Measurements from ENCODE around the gene ZNF221.
A peak's percentile ranks its signal among the peaks of the same experiment; 100 is the strongest.

Gene ZNF221

DNA sequence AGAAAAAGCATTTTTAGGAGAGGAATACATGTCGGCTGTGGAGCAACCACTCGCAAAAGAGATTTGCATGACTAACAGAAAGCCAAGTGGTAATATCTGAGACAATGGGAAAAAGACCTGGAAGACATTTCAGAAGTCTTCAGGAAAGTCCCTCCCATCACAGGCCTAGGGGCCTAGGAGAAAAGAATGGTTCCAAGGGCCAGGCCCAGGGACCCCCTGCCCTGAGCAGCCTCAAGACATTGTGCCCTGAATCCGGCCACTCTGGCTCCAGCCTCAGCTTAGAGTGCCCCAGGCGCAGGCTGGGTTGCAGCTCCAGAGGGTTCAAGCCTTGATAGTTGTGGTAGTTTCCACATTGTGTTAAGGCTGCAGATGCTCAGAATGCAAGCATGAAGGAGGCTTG is 9.4 kb downstream of the ZNF221 start:
- no peak for DNase-seq

DNA sequence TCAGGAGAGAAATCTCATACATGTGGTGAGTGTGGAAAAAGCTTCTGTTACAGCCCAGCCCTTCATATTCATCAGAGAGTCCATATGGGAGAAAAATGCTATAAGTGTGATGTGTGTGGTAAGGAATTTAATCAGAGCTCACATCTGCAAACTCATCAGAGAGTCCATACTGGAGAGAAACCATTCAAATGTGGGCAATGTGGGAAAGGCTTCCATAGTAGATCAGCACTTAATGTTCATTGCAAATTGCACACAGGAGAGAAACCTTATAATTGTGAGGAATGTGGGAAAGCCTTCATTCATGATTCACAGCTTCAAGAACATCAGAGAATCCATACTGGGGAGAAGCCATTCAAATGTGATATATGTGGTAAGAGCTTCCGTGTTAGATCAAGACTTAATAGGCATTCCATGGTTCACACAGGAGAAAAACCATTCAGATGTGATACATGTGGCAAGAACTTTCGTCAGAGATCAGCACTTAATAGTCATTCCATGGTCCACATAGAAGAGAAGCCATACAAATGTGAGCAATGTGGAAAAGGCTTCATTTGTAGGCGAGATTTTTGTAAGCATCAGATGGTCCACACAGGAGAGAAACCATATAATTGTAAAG is 15.2 kb downstream of the ZNF221 start:
- DNase-seq: no peak

GRCh38 chr19:43976732-43977131 is 25.7 kb downstream of the ZNF221 start:
- no peak for DNase-seq

DNA sequence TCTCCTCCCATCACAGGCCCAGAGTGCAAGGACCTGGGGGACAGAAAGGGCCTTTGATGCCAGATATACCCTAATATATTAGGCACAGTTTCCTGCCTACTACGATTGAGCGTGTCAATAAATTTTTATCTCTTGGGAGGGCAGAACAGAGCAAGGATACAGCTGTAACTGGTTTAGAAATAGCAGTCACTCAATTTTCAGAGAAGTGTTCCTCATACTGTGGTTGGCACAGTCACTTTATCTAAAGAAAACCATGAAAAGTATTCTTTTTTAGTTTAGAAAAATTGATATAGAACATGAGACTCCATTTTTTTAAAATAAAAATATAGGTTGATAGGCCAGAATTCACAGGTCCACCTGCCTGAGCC is 32.5 kb downstream of the ZNF221 start:
- DNase-seq: no peak

DNA sequence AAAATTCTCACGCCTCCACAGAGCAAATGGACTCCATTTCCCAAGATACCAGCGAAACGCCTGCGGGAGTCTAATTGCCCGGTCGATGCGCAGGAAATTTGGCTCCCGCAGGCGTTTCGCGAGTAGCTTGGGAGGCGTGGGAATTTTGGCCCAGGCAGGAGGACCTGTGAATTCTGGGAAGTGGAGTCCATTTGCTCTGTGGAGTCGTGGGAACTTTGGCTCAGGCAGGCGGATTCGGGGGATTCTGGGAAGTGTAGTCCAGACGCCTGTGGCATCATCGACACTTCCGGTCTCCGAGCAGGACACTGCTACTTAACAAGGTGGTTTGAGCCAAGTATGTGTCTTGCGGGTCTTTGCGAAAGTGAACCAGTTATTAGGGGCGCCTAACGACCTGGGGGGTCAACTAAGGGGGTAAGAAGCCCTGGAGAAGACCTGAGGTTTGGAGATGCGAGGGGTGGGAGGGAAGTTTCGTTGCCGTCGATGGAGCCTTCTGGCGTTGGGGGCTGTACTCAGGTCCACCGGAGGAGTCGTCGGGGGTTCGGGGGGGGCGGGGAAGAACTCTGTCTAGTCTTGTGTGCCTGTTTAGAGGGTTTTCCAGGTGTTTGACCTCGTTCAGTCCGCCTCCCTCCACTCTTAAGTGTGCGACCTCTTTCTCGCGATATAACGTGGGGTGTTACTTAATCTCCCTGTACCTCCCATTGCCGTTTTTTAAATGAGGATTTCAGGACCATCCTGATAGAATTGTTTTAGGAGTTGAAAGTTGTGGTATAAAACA is 33.1 kb downstream of the ZNF221 start, which contains the start of gene ZNF155:
Gene ZNF155 (plus strand): TSS at position 277 of the 775 bp plus-strand sequence. CDS start 4,356 bp downstream, outside the sequence.
- DNase-seq: peak; percentile 97

- DNase-seq: no peak
Measured at GRCh38 chr19:43984687-43985000, 33.6 kb downstream of the ZNF221 start.

DNA sequence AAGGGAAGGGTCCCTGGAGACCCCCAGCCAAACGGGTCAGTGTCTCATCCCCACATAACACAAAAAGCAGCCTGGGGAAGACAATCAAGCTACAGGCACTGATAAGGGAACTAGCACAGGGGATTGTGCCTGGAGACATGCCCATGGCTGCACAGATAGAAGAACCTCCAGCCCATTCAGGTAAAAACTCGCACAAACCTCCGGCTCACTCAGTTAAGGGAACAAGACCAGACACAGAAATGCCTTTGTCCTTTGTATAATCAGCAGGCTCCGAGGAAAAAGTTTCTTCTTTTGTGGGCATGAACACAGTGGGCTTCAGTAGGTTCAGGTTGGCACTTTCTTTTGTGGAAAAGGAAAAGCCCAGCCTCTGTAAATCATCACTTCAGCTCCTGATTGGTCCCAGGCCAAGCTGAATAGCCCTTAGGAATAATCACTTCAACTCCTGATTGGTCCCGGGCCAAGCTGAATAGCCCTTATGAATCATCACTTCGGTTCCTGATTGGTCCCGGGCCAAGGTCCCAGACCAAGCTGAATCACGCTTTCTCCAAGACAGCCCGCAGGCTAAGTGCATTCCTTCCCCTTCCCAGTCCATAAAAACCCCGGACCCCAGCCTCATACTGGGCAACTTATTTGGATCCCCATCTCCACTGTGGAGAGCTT is 46.7 kb downstream of the ZNF221 start:
- peak; percentile 35 for DNase-seq

GRCh38 chr19:44002212-44002565 is 51.2 kb downstream of the ZNF221 start:
- DNase-seq: no peak

DNA sequence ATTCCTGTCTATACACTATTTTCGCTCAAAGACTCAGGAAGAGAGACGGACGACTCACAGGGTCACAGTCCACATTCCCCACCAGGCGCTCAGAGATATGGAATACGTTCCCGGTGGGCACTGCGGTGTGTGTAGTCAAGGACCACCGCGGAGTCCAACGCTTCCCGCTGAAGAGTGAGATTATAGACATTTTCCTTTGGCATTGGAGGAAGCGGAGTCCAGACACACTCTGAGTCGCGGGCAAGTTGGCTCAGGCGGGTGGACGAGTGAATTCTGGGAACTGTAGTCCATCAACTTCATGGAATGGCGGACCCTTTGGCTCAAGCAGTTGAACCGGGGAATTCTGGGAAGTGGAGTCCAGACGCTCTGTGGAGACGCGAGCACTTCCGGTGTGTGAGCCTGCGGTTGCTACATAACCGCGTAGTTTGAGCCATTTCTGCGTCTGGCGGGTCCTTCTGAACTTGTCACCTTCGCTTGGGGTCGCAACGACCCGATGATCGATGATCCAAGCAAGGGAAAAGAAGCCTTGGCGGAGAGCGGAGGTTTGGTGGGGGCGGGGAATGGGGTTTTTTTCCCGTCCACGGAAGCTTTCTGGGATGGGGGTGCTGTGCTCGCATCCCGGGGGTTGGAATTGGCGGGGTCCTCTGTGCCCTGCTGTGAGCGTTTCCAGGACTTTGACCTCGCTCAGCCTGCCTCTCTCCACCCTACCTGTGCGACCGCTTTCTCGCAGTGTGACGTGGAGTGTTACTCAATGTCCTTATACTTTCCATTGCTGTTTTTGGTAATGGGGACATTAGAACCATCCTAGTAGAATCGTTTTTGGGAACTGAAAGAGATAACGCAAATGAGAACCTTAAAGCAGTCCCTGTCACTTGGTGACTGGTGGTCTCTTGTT is 51.8 kb downstream of the ZNF221 start, which contains the start of gene ZNF230:
Gene ZNF230 (plus strand): TSS at position 392 of the 895 bp plus-strand sequence. CDS start 4,122 bp downstream, outside the sequence.
- peak; percentile 96 for DNase-seq

DNA sequence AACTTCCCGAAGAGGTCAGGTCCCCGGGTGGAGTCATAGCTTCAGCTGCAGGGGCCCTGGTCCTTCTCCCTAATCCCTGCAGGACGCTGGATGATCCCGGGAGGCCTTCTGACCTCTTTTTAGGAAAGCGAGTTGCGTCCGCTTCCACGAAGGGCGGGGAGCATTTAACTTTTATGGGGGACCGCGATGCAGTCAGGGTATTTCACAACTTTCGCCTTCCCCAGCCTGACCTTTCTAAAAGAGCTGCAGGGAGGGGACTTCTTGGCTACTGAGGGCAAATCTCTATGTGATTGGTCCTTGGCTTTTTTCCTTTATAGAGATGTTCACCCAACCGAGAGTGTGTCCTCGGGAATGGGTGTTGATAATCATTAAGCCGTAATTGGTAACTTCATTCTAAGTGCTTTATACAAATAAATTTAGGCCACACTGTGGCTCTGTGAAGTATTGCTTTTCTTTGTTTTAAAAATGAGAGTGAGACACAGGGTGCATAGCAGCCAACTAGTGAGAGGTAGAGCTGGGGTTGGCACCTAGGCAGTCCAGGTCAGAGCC is 52.5 kb downstream of the ZNF221 start:
- DNase-seq: peak; percentile 32

DNA sequence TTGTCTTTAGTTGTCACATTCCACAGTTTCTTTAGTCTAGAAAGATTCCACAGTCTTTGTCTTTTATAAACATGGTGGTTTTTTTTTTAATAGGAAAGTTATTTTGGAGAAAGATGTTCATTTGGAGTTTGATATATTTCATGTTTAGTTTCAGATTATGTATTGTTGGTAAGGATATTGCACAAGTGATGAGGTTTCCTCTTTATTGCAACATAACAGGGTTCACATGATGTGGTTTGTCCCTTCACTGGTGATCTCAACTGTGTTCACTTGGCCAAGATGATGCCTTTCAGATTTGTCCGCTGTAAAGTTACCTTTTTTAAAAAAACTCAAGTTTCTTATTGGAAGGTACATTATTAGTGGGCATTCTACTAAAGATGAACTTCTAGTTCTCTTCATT is 54.9 kb downstream of the ZNF221 start:
- no peak for DNase-seq

- no peak for DNase-seq
Measured at GRCh38 chr19:44007473-44007872, 56.4 kb downstream of the ZNF221 start.

DNA sequence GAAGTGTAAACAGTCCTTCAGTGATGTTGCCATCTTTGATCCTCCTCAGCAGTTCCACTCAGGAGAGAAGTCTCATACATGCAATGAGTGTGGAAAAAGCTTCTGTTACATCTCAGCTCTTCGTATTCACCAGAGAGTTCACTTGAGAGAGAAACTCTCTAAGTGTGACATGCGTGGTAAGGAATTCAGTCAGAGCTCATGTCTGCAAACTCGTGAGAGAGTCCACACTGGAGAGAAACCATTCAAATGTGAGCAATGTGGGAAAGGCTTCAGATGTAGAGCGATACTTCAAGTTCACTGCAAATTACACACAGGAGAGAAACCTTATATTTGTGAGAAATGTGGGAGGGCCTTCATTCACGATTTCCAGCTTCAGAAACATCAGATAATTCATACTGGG is 59.4 kb downstream of the ZNF221 start:
- DNase-seq: no peak

All from EL (cell line).